Endothelial cell of hepatic sinusoid (primary cell): ENCODE results near the gene PSMD6.

Experiments used
- in situ Hi-C: cut with HindIII; loops from 2 replicates; pipeline ENCODE4 v1.10.0; 2017; ENCODE audit warnings: low sequenced_read_pairs

Gene PSMD6

GRCh38 chr3:63980830-63981498 lies 42.3 kb downstream of the PSMD6 start:
- in situ Hi-C loops = no loop called here

- in situ Hi-C loops = no loop called here
These were observed 43.3 kb downstream of the PSMD6 start for GRCh38 chr3:63980019-63980418.

GRCh38 chr3:63979093-63979885 lies 44.0 kb downstream of the PSMD6 start:
- in situ Hi-C loops = loop anchor here (5.0 kb wide), 1 partner anchor 33 kb away; no protein-coding TSS in a partner anchor

GRCh38 chr3:63977893-63978292 lies 45.4 kb downstream of the PSMD6 start:
- in situ Hi-C loops = loop anchor here (5.0 kb wide), 1 partner anchor 34 kb away; no protein-coding TSS in a partner anchor

GRCh38 chr3:63976872-63977200 lies 46.5 kb downstream of the PSMD6 start:
- in situ Hi-C loops = loop anchor here (5.0 kb wide), 1 partner anchor 35 kb away; no protein-coding TSS in a partner anchor

- in situ Hi-C loops = loop anchor here (5.0 kb wide), 1 partner anchor 36 kb away; no protein-coding TSS in a partner anchor
These were observed 47.0 kb downstream of the PSMD6 start for GRCh38 chr3:63976161-63976871.

- in situ Hi-C loops = loop anchor here (5.0 kb wide), 1 partner anchor 37 kb away; no protein-coding TSS in a partner anchor
These were observed 47.6 kb downstream of the PSMD6 start for GRCh38 chr3:63975723-63976122.

- in situ Hi-C loops = no loop called here
These were observed 48.8 kb downstream of the PSMD6 start for GRCh38 chr3:63974451-63974850.

- in situ Hi-C loops = no loop called here
These were observed 49.9 kb downstream of the PSMD6 start for GRCh38 chr3:63973406-63973805.

GRCh38 chr3:63972987-63973386 lies 50.3 kb downstream of the PSMD6 start:
- in situ Hi-C loops = no loop called here

- in situ Hi-C loops = no loop called here
These were observed 51.1 kb downstream of the PSMD6 start for GRCh38 chr3:63972196-63972595.

GRCh38 chr3:63970631-63971475 lies 52.4 kb downstream of the PSMD6 start:
- in situ Hi-C loops = no loop called here

GRCh38 chr3:63969876-63970275 lies 53.4 kb downstream of the PSMD6 start:
- in situ Hi-C loops = no loop called here

GRCh38 chr3:63968612-63969350 lies 54.5 kb downstream of the PSMD6 start:
- in situ Hi-C loops = no loop called here

GRCh38 chr3:63967675-63968611 lies 55.4 kb downstream of the PSMD6 start:
- in situ Hi-C loops = no loop called here

GRCh38 chr3:63966871-63967270 lies 56.4 kb downstream of the PSMD6 start:
- in situ Hi-C loops = no loop called here

GRCh38 chr3:63966007-63966406 lies 57.3 kb downstream of the PSMD6 start:
- in situ Hi-C loops = no loop called here

- in situ Hi-C loops = no loop called here
These were observed 58.4 kb downstream of the PSMD6 start for GRCh38 chr3:63964681-63965485.
